ENCODE results near the gene KLHL6. TPM values are rescaled to one million over a fixed set of nuclear protein-coding genes. Genes with fewer than 3 reads are reported as not detected.

The KLHL6 gene, protein sequence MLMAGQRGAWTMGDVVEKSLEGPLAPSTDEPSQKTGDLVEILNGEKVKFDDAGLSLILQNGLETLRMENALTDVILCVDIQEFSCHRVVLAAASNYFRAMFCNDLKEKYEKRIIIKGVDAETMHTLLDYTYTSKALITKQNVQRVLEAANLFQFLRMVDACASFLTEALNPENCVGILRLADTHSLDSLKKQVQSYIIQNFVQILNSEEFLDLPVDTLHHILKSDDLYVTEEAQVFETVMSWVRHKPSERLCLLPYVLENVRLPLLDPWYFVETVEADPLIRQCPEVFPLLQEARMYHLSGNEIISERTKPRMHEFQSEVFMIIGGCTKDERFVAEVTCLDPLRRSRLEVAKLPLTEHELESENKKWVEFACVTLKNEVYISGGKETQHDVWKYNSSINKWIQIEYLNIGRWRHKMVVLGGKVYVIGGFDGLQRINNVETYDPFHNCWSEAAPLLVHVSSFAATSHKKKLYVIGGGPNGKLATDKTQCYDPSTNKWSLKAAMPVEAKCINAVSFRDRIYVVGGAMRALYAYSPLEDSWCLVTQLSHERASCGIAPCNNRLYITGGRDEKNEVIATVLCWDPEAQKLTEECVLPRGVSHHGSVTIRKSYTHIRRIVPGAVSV
- total RNA-seq (10 to 100 TPM; 55.9 to 56.1 TPM), polyA plus RNA-seq (10 to 100 TPM in 1 of 2 donors, 1 to 10 TPM in 1; 8.4 to 23.1 TPM)

DNA sequence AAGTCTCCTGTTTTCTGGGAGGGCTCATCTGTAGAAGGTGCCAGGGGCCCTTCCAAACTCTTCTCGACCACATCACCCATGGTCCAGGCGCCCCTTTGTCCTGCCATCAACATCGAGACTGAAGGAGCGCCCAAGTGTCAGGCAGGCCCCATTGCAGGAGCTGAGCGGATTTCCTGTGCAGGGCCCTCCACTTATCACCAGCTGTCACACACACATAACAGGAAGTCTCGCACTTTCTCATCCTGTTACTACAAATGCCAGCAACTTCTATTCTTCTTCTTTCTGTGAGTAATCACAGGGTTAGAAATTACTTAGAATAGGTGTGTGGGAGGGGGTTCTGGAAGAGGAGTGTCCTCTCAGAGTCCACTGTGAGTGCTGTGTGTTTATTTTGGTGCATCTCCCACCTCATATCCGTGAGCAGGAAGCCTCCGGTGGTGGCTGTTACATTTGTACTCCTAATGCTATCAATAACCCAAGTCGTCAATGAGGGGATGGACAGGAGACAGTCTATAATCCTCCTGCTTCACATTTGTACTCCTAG, at the start of gene KLHL6:
Gene KLHL6, minus strand, starts transcription at position 166 of the 541 bp plus-strand sequence. Its CDS starts 53 bp downstream, at position 113.
- H3K36me3 ChIP-seq (ENCODE audit: insufficient read depth, low read length) = no peaks in the 10 kb centered on the region
- H3K4me1 Mint-ChIP-seq = peaks cover 34 to 58% (median 46%) of the 10 kb centered on the region in 4 donors
- peaks cover 12 to 27% of the 10 kb centered on the region in 2 donors for H3K36me3 Mint-ChIP-seq
- CTCF ChIA-PET (ENCODE audit: partially characterized antibody) = interaction anchor here (0.6 to 1.6 kb wide), 2 partner anchors 15 to 33 kb away, joined by 3 to 5 read pairs; no protein-coding TSS in a partner anchor
- no peaks in the 10 kb centered on the region for H3K27me3 Mint-ChIP-seq
- H3K4me3 Mint-ChIP-seq = peak within 1 kb of the TSS; percentile 97 to 100 (median 99)
- H3K27ac ChIP-seq (ENCODE audit: low read depth, low read length) = peak within 1 kb of the TSS; percentile 80
- peak within 1 kb of the TSS; percentile 96 to 99 (median 98) for H3K27ac Mint-ChIP-seq
- intact Hi-C loops (cut with micrococcal nuclease) = loop anchor here (1.0 to 2.0 kb wide), 5 partner anchors 31 to 141 kb away; partner anchors contain the start of gene YEATS2
- H3K9me3 ChIP-seq (ENCODE audit: control insufficient read depth in 1 of 2, low read length in 2 of 2) = no peaks in the 10 kb centered on the region
- peak; percentile 60 to 83 (median 69) for DNase-seq
- H3K4me1 ChIP-seq (ENCODE audit: insufficient read depth, low read length) = peaks cover 47% of the 10 kb centered on the region
- peak within 1 kb of the TSS; percentile 68 to 70 for H3K4me3 ChIP-seq (ENCODE audit: low read length in 2 of 2)
- H3K27me3 ChIP-seq (ENCODE audit: insufficient read depth, low read length) = no peaks in the 10 kb centered on the region
- no peaks in the 10 kb centered on the region for H3K9me3 Mint-ChIP-seq
- POLR2A ChIA-PET (ENCODE audit: partially characterized antibody) = interaction anchor here (1.0 to 1.7 kb wide), 6 partner anchors 31 to 86 kb away, joined by 3 to 21 read pairs (median 4); partner anchors contain the start of gene KLHL24

DNA sequence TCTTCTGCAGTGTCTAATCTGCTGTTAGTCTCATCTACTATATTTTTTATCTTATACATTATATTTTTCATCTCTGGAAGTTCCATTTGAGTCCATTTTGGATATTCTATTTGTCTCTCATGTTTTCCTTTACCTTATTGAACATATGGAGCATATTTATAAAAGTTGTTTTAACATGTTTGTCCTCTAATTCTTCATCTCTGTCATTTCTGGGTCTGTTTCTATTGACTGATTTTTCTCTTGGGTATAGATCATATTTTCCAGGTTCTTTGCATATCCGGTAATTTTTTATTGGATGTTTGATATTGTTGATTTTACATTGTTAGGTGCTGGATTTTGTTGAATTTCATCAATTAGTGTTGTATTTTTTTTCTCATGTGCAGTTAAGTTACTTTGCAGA, 42.5 kb upstream of the KLHL6 start:
- Mint-ChIP-seq H3K27me3 (no peaks in the 10 kb centered on the region), H3K36me3 (peaks cover 2 to 9% of the 10 kb centered on the region in 2 donors), H3K27ac (no peak overlapping the region), H3K9me3 (peaks cover 2 to 25% (median 19%) of the 10 kb centered on the region in 8 donors), H3K4me3 (no peak overlapping the region), H3K4me1 (peaks cover 0 to 1% (median 0%) of the 10 kb centered on the region in 4 donors)
- POLR2A ChIA-PET (ENCODE audit: partially characterized antibody) = no interaction called here
- Histone ChIP-seq H3K27ac (ENCODE audit: low read depth, low read length) (no peak overlapping the region), H3K9me3 (ENCODE audit: control insufficient read depth in 1 of 2, low read length in 2 of 2) (peaks cover 0 to 4% of the 10 kb centered on the region in 2 donors), H3K27me3 (ENCODE audit: insufficient read depth, low read length) (no peaks in the 10 kb centered on the region), H3K4me1 (ENCODE audit: insufficient read depth, low read length) (no peaks in the 10 kb centered on the region), H3K4me3 (ENCODE audit: low read length in 2 of 2) (no peak overlapping the region), H3K36me3 (ENCODE audit: insufficient read depth, low read length) (no peaks in the 10 kb centered on the region)
- CTCF ChIA-PET (ENCODE audit: partially characterized antibody) = no interaction called here
- intact Hi-C loops (cut with micrococcal nuclease) = no loop called here
- no peak for DNase-seq

DNA sequence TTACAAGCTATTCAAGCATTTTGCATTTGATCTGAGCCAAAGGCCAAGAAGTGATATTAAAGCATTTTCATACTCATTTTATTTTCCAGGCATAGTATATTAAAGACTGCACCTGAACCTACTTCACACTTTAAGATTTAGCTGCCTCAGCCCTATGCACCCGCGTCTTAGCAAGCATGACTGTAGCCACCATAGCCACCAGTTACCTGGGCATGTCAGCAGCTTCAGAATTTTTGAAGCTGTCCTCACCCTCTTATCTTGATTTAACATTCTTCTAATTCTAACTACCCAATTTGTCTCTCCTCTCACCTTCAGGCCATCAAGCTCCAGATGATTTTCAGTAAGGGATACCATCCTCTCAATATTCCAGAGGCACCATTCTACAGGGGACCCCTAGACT, 39.1 kb upstream of the KLHL6 start:
- Histone ChIP-seq H3K27me3 (ENCODE audit: insufficient read depth, low read length) (no peaks in the 10 kb centered on the region), H3K4me3 (ENCODE audit: low read length in 2 of 2) (no peak overlapping the region), H3K36me3 (ENCODE audit: insufficient read depth, low read length) (no peaks in the 10 kb centered on the region), H3K4me1 (ENCODE audit: insufficient read depth, low read length) (peaks cover 17% of the 10 kb centered on the region), H3K27ac (ENCODE audit: low read depth, low read length) (no peak overlapping the region), H3K9me3 (ENCODE audit: control insufficient read depth in 1 of 2, low read length in 2 of 2) (peaks cover 0 to 4% of the 10 kb centered on the region in 2 donors)
- H3K27ac Mint-ChIP-seq = no peak overlapping the region
- ChIA-PET CTCF (ENCODE audit: partially characterized antibody) (interaction anchor here (0.9 to 8.2 kb wide), 6 partner anchors 9 to 173 kb away, joined by 3 to 59 read pairs (median 11); no protein-coding TSS in a partner anchor), POLR2A (ENCODE audit: partially characterized antibody) (no interaction called here)
- no peaks in the 10 kb centered on the region for H3K27me3 Mint-ChIP-seq
- H3K4me1 Mint-ChIP-seq = peaks cover 10 to 19% (median 14%) of the 10 kb centered on the region in 4 donors
- peaks cover 2 to 25% (median 18%) of the 10 kb centered on the region in 8 donors for H3K9me3 Mint-ChIP-seq
- peaks cover 2 to 9% of the 10 kb centered on the region in 2 donors for H3K36me3 Mint-ChIP-seq
- no peak overlapping the region for H3K4me3 Mint-ChIP-seq
- intact Hi-C loops (cut with micrococcal nuclease) = no loop called here
- no peak for DNase-seq

DNA sequence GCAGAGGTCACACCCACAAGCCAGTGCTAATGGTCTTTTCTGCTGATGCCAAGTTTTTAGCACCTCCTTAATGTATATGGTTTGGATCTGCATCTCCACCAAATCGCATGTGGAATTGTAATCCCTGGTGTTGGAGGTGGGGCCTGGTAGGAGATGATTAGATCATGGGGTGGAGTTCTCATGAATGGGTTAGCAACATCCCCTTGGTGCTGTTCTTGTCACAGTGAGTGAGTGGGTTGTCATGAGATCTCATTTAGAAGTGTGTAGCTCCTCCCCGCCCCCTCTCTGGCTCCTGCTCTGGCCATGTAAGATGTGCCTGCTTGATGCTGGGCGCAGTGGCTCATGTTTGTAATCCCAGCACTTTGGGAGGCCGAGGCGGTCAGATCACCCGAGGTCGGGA, 37.3 kb upstream of the KLHL6 start:
- H3K27me3 Mint-ChIP-seq = no peaks in the 10 kb centered on the region
- Histone ChIP-seq H3K36me3 (ENCODE audit: insufficient read depth, low read length) (no peaks in the 10 kb centered on the region), H3K27me3 (ENCODE audit: insufficient read depth, low read length) (no peaks in the 10 kb centered on the region), H3K27ac (ENCODE audit: low read depth, low read length) (no peak overlapping the region), H3K9me3 (ENCODE audit: control insufficient read depth in 1 of 2, low read length in 2 of 2) (no peaks in the 10 kb centered on the region), H3K4me3 (ENCODE audit: low read length in 2 of 2) (no peak overlapping the region), H3K4me1 (ENCODE audit: insufficient read depth, low read length) (peaks cover 34% of the 10 kb centered on the region)
- H3K4me1 Mint-ChIP-seq = peaks cover 18 to 37% (median 27%) of the 10 kb centered on the region in 4 donors
- H3K4me3 Mint-ChIP-seq = no peak overlapping the region
- H3K36me3 Mint-ChIP-seq = peaks cover 0 to under 1% of the 10 kb centered on the region in 2 donors
- POLR2A ChIA-PET (ENCODE audit: partially characterized antibody) = no interaction called here
- intact Hi-C loops (cut with micrococcal nuclease) = loop anchor here (1.0 kb wide), 3 partner anchors 77 to 174 kb away; no protein-coding TSS in a partner anchor
- no peak for DNase-seq
- no peak overlapping the region for H3K27ac Mint-ChIP-seq
- CTCF ChIA-PET (ENCODE audit: partially characterized antibody) = interaction anchor here (0.6 to 8.2 kb wide), 15 partner anchors 7 to 174 kb away, joined by 3 to 59 read pairs (median 6); no protein-coding TSS in a partner anchor
- H3K9me3 Mint-ChIP-seq = peaks cover 0 to 13% (median 7%) of the 10 kb centered on the region in 8 donors

DNA sequence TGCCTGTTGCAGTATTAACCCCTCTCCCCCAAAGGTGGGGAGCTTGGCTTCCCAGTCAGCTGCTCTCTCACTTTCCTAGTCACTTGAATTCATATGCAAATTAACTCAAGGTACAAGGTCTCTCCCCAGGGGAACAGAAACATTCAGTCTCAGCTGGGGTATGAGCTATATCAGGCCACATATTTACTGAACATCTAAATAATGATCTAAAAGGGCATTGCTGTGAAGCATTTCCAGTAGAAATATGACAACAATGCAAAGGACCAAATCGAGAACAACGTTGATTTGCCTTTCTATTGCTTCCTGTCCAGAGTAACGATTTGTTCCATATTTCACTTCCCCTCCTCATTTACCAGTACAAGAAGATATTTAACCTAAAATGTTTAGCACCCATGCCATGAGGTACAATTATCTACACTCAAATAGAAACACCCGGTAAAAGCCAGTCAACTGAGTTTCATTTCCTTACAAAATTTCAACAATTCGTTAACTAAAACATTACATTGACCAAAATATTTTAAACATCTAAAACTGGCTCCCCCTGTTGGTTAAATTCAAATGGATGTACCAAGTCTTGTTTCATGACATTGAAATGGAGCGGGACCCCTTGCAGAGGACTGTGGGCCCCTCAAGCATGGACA, 36.5 kb upstream of the KLHL6 start:
- Mint-ChIP-seq H3K4me3 (peak overlapping the region; percentile 56 to 88 (median 82)), H3K4me1 (peaks cover 23 to 46% (median 34%) of the 10 kb centered on the region in 4 donors), H3K36me3 (no peaks in the 10 kb centered on the region), H3K27me3 (no peaks in the 10 kb centered on the region), H3K9me3 (peaks cover 0 to 8% (median 2%) of the 10 kb centered on the region in 8 donors), H3K27ac (peak overlapping the region; percentile 49 to 92 (median 78))
- H3K9me3 ChIP-seq (ENCODE audit: control insufficient read depth in 1 of 2, low read length in 2 of 2) = no peaks in the 10 kb centered on the region
- peaks cover 43% of the 10 kb centered on the region for H3K4me1 ChIP-seq (ENCODE audit: insufficient read depth, low read length)
- H3K4me3 ChIP-seq (ENCODE audit: low read length in 2 of 2) = no peak overlapping the region
- intact Hi-C loops (cut with micrococcal nuclease) = loop anchor here (1.0 kb wide), 3 partner anchors 76 to 175 kb away; no protein-coding TSS in a partner anchor
- ChIA-PET CTCF (ENCODE audit: partially characterized antibody) (interaction anchor here (0.6 to 8.2 kb wide), 28 partner anchors 12 to 175 kb away, joined by 3 to 59 read pairs (median 5); no protein-coding TSS in a partner anchor), POLR2A (ENCODE audit: partially characterized antibody) (interaction anchor here (1.0 to 1.5 kb wide), 4 partner anchors 12 to 76 kb away, joined by 3 to 7 read pairs (median 4); partner anchors contain the start of gene KLHL24)
- no peaks in the 10 kb centered on the region for H3K27me3 ChIP-seq (ENCODE audit: insufficient read depth, low read length)
- no peak overlapping the region for H3K27ac ChIP-seq (ENCODE audit: low read depth, low read length)
- DNase-seq = peak in 4 of 5 donors; percentile 32 to 41 (median 38)
- H3K36me3 ChIP-seq (ENCODE audit: insufficient read depth, low read length) = no peaks in the 10 kb centered on the region

DNA sequence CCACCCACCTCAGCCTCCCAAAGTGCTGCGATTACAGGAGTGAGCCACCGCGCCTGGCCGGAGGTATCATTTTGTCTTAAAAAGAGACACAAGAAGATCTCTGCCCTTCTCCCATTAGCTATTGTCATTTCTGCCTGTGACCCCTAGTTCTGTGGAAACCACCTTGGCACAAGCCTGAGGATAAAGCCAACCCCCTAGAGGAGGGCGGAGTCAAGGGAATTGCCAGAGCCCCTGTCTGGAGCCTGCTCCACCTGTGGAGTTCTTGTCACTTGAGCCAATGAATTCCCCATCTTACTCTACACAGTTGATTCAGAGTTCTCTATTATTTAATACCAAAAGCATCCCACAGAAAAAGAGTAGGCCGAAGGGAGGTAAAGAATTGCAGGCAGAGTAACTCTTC, 34.9 kb upstream of the KLHL6 start:
- Histone ChIP-seq H3K4me1 (ENCODE audit: insufficient read depth, low read length) (peaks cover 53% of the 10 kb centered on the region), H3K27me3 (ENCODE audit: insufficient read depth, low read length) (no peaks in the 10 kb centered on the region), H3K36me3 (ENCODE audit: insufficient read depth, low read length) (no peaks in the 10 kb centered on the region), H3K9me3 (ENCODE audit: control insufficient read depth in 1 of 2, low read length in 2 of 2) (no peaks in the 10 kb centered on the region), H3K4me3 (ENCODE audit: low read length in 2 of 2) (no peak overlapping the region), H3K27ac (ENCODE audit: low read depth, low read length) (no peak overlapping the region)
- H3K4me1 Mint-ChIP-seq = peaks cover 34 to 61% (median 48%) of the 10 kb centered on the region in 4 donors
- intact Hi-C loops (cut with micrococcal nuclease) = no loop called here
- H3K9me3 Mint-ChIP-seq = no peaks in the 10 kb centered on the region
- ChIA-PET POLR2A (ENCODE audit: partially characterized antibody) (interaction anchor here (1.3 to 1.8 kb wide), 3 partner anchors 10 to 75 kb away, joined by 3 to 7 read pairs (median 4); partner anchors contain the start of gene KLHL6), CTCF (ENCODE audit: partially characterized antibody) (interaction anchor here (2.3 to 8.2 kb wide), 5 partner anchors 11 to 176 kb away, joined by 6 to 59 read pairs (median 19); no protein-coding TSS in a partner anchor)
- H3K27me3 Mint-ChIP-seq = no peaks in the 10 kb centered on the region
- H3K36me3 Mint-ChIP-seq = no peaks in the 10 kb centered on the region
- no peak for DNase-seq
- H3K27ac Mint-ChIP-seq = peak overlapping the region in 5 of 7 donors; percentile 12 to 82 (median 62)
- H3K4me3 Mint-ChIP-seq = peak overlapping the region in 1 of 8 donors; percentile 12
